SH-SY5Y (cell line): ENCODE data around the gene MUC22.

ENCODE experiments used
- GATA2 ChIP-seq: IDR thresholded peaks from 2 replicates; pipeline ENCODE4 v1.6.1; 2011; ENCODE audit warnings: mild to moderate bottlenecking, low read depth, low read length
- GATA3 ChIP-seq: IDR thresholded peaks from 2 replicates; pipeline ENCODE4 v1.6.1; 2011; ENCODE audit warnings: low read depth, mild to moderate bottlenecking, low read length, moderate library complexity

Gene MUC22

DNA sequence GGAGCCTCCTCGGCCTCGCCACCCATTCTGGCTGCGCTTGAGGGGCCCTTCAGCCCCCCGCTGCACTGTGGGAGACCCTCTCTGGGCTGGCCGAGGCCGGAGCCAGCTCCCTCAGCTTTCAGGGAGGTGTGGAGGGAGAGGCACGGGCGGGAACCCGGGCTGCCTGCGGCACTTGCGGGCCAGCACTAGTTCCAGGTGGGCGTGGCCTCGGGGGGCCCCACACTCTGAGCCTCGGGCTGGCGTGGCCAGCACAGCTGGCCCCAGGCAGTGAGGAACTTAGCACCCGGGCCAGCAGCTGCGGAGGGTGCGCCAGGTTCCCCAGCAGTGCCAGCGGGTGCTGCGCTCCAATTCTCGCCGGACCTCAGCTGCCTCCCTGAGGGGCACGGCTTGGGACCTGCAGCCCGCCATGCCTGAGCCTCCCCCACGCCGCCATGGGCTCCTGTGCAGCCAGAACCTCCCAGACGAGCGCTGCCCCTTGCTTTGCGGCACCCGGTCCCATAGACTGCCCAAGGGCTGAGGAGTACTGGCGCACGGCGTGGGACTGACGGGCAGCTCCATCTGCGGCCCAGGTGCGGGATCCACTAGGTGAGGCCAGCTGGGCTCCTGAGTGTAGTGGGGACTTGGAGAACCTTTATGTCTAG lies 6.5 kb downstream of the MUC22 start:
- TF ChIP-seq GATA3 (no peak), GATA2 (no peak)

- TF ChIP-seq GATA2 = no peak
- no peak for TF ChIP-seq GATA3
Measured at GRCh38 chr6:31020057-31020456, 9.8 kb downstream of the MUC22 start.

DNA sequence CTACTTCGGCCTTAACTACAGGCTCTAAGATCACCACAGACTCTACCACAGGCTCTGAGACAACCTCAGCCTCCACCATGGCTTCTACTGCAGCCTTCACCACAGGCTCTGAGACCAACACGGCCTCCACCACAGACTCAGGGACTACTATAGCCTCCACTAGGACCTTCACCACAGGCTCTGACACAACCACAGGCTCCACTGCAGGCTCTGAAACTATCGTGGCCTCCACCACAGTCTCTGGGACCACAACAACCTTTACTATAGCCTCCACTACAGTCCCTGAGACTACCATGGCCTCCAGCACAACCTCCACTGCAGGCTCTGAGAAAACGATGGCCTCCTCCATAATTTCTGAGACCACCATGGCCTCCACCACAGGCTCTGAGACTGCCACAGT lies 15.3 kb downstream of the MUC22 start:
- TF ChIP-seq GATA3 (no peak), GATA2 (no peak)

- TF ChIP-seq GATA3 (no peak), GATA2 (no peak)
Measured at GRCh38 chr6:31031095-31031494, 20.8 kb downstream of the MUC22 start.

DNA sequence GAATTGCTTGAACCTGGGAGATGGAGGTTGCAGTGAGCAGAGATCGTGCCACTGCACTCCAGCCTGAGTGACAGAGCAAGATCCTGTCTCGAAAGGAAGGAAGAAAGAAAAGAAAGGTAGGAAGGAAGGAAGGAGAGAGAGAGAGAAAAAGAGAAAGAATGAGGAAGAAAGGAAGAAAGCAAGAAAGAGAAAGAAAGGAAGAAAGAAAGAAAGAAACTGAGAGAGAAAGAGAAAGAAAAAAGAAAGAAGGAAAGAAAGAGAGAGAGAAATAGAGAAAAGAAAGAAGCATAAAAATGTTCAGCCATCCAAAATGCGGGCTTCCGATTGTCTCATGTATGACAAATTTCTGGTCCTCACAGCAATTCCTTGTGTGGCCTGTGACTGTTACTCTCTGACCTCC lies 22.8 kb downstream of the MUC22 start:
- no peak for TF ChIP-seq GATA3
- TF ChIP-seq GATA2 = no peak

- TF ChIP-seq GATA3 (no peak), GATA2 (no peak)
Measured at GRCh38 chr6:31035862-31036497, 25.7 kb downstream of the MUC22 start.

GRCh38 chr6:31037169-31037568 lies 26.9 kb downstream of the MUC22 start:
- no peak for TF ChIP-seq GATA2
- no peak for TF ChIP-seq GATA3

GRCh38 chr6:31037682-31038081 lies 27.4 kb downstream of the MUC22 start:
- TF ChIP-seq GATA2 (no peak), GATA3 (no peak)

DNA sequence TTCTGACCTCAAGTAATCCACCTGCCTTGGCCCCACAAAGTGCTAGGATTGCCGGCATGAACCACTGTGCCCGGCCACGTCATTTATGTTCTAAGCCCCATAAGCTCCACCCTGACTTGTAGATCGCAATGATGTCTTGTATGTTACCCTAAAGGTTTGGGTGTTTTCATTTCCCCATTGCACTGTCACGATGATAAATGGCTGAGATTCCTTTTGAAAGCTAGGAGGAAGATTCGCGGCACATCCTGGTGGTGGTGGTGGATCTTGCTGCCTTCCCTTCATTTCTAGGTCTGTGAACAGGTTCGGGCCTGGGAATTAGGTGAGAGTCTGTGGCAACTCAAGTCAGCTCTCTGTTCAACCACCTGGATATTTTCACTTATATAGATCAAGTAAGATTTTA lies 28.3 kb downstream of the MUC22 start:
- TF ChIP-seq GATA3 (no peak), GATA2 (no peak)

- TF ChIP-seq GATA3 = no peak
Measured at GRCh38 chr6:31040801-31041200, 30.5 kb downstream of the MUC22 start.

DNA sequence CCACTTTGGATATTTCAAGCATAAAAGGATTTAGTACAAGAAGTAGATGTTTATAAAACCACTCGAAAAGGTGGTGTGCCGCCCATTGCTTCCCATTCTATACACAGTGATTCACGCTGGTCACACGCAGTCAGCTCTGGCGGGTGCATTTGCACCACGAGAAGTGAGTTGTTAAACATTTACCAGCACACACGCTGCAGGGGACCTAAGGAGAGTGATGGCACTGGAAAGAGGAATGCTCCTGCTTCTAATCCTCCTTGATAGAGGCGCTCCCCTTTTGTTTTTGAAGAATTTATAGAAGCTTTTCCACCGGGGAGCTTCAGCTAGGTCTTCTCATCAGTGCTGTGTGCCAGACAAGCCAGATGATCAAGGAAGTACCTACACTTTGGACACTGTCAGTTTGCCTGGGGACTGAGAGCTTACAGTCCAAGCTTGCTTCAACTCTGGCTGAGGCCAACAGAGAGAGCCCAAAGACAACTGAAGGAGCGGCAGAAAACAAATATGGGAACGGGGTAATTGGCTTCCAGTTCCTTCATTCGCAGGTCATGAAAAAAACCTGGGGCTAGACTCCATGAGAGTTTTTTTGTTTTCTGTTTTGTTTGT lies 31.2 kb downstream of the MUC22 start:
- TF ChIP-seq GATA2 = no peak
- TF ChIP-seq GATA3 = no peak

DNA sequence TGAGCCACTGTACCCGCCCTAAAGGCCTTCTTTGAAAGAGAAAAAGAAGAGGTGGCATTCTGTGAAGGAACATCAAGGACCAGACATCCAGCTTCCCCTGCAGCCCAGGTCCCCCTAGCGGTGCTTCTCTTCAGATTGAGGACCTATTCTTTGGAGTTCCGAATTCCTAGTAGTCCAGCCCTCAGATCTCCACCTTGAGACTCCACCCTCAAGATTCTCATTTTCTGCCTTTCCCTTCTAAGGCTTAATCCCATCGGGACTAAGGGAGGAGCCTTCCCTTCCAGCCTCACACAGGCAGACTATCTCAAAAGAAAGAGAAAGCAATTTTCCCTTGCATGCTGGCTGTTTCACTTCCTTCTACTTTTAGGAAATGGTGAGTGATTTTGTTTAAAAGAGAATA lies 32.5 kb downstream of the MUC22 start:
- TF ChIP-seq GATA2 (no peak), GATA3 (no peak)

DNA sequence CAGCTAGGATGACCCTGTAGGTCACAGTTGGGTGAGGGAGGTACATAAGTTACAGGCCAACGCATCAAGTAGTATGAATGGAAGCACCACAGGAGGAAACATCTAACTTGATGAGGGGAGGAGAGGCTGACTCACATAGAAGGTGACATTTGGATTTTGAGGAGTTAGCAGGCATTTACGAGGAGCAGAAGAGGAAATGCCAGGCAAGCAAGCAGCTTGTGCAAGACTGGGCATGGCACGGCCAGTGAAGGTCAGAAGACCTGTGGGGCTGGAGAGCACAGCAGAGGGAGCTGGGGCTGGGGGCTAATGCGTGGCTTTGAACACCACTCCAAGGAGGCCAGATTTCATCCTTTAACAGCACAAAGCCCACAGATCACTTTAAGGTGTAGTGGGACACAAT lies 37.8 kb downstream of the MUC22 start:
- no peak for TF ChIP-seq GATA3
- TF ChIP-seq GATA2 = no peak

- no peak for TF ChIP-seq GATA3
- no peak for TF ChIP-seq GATA2
Measured at GRCh38 chr6:31049518-31049917, 39.2 kb downstream of the MUC22 start.

GRCh38 chr6:31053873-31054272 lies 43.6 kb downstream of the MUC22 start:
- no peak for TF ChIP-seq GATA3
- no peak for TF ChIP-seq GATA2
